Measurements from ENCODE around the gene CDC34. TPM values are rescaled to one million over a fixed set of nuclear protein-coding genes. Genes with fewer than 3 reads are reported as not detected.

CDC34 gene
- total RNA-seq, 6 experiments from 2014 or later, result 44.8 to 81.8 (median 49.5) TPM

DNA sequence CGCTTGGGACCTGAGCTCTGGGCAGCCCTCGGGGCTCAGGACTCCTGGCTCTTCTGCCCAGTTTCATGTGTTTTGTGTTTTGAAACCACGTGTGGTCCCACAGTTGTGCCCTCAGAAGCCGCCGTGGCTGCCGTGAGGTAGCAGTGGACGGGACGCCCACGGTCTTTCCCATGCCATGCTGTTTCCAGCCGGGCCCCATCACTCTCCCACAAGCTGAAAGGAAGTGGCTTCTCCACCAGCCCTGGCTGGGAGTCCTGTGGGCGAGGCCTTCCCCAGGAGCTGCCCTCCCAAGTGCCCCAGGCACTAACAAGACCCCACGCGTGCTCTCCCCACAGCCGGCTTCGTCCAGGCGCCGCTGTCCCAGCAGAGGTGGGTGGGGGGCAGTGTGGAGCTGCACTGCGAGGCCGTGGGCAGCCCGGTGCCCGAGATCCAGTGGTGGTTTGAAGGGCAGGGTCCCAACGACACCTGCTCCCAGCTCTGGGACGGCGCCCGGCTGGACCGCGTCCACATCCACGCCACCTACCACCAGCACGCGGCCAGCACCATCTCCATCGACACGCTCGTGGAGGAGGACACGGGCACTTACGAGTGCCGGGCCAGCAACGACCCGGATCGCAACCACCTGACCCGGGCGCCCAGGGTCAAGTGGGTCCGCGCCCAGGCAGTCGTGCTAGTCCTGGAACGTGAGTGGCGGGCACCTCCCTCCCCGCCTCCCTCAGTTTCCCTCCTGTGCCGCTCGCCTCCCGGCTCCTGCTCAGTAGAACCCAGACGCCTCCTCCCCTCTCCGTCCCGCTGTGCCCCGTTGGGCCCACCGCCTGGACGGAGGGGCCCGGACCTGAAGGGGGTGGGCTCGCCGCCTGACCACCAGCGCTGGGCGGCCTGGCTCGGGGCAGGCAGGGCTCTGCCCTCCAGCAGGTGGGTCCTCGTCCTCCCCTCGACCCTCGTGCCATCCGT lies 46.2 kb downstream of the CDC34 start:
- H3K9me3 ChIP-seq, result no peaks in the 10 kb centered on the region
- peaks cover 0 to 22% (median 10%) of the 10 kb centered on the region in 4 donors for H3K36me3 ChIP-seq
- no peak overlapping the region for H3K4me3 ChIP-seq
- no peak for TF ChIP-seq POLR2A (IDR thresholded peaks at IDR 0.05)
- TF ChIP-seq, protein P1, sequence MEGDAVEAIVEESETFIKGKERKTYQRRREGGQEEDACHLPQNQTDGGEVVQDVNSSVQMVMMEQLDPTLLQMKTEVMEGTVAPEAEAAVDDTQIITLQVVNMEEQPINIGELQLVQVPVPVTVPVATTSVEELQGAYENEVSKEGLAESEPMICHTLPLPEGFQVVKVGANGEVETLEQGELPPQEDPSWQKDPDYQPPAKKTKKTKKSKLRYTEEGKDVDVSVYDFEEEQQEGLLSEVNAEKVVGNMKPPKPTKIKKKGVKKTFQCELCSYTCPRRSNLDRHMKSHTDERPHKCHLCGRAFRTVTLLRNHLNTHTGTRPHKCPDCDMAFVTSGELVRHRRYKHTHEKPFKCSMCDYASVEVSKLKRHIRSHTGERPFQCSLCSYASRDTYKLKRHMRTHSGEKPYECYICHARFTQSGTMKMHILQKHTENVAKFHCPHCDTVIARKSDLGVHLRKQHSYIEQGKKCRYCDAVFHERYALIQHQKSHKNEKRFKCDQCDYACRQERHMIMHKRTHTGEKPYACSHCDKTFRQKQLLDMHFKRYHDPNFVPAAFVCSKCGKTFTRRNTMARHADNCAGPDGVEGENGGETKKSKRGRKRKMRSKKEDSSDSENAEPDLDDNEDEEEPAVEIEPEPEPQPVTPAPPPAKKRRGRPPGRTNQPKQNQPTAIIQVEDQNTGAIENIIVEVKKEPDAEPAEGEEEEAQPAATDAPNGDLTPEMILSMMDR (IDR thresholded peaks at IDR 0.05), result no peak
- WGBS (ENCODE audit: insufficient coverage, low coverage, low lambda C conversion rate, missing lambda C conversion rate), result 86% methylated on average over 16 of the region's 66 CpGs
- no peak overlapping the region for H3K27ac ChIP-seq
- DNase-seq (peak in 2 of 3 donors; percentile 18 to 49), ATAC-seq (no peak)
- peaks cover 0 to 33% (median 14%) of the 10 kb centered on the region in 4 donors for H3K4me1 ChIP-seq
- intact Hi-C loops (cut with DNase I), result no loop called here
- H3K27me3 ChIP-seq, result no peaks in the 10 kb centered on the region

DNA sequence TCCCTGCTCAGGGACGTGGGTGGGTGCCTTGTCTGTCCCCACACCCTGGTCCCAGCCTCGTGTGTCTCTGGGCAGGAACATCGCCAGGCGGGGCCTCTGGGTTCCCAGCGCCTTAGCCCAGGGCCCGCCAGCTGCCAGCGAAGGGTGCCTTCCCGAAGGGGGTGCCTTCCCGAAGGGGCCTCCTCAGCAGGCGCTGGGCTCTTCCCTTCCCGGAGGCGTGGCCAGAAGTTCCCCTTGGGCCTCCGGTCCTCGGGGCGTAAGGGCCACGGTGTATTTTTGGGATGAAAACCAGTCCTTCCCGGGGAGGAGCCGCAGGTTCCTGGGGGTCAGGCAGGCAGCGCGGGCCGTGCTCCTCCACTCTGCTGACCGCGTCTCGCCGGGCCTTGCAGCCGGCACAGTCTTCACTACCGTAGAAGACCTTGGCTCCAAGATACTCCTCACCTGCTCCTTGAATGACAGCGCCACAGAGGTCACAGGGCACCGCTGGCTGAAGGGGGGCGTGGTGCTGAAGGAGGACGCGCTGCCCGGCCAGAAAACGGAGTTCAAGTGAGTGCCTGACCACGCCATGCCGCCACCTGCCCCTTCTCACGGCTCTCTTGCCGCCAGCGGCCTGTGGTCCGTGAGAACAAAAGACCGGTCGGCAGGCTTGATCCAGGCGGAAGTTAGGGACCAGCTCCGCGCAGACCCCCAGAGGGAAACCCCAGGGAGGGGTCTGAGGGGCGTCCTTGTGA lies 47.7 kb downstream of the CDC34 start:
- H3K4me3 ChIP-seq, result no peak overlapping the region
- DNase-seq (peak in 2 of 3 donors; percentile 16 to 52), ATAC-seq (no peak)
- intact Hi-C loops (cut with DNase I), result no loop called here
- H3K27ac ChIP-seq, result no peak overlapping the region
- no peaks in the 10 kb centered on the region for H3K9me3 ChIP-seq
- WGBS (ENCODE audit: insufficient coverage, low coverage, low lambda C conversion rate, missing lambda C conversion rate), result 90% methylated on average over 4 of the region's 46 CpGs
- peaks cover 0 to 21% (median 10%) of the 10 kb centered on the region in 4 donors for H3K4me1 ChIP-seq
- peaks cover 0 to 27% (median 10%) of the 10 kb centered on the region in 4 donors for H3K36me3 ChIP-seq
- no peaks in the 10 kb centered on the region for H3K27me3 ChIP-seq
- TF ChIP-seq, protein P1 (IDR thresholded peaks at IDR 0.05), result no peak
- TF ChIP-seq POLR2A (IDR thresholded peaks at IDR 0.05), result no peak

DNA sequence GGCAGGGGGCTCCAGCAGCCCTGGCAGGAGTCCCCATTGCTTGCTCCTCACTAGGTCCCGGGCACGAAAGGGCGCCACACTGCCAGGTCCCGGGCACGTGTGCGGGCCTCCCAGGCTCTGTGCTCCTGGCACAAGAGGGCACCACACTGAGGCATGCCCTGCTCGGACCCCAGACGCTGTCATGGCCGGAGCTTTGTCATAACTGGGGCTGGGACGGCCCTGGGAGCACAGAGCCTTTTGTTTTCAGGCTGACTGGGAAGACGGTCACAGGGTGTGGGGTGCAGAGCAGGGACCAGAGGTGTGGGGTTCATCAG lies 48.2 kb downstream of the CDC34 start:
- ATAC-seq (no peak), DNase-seq (peak in 1 of 3 donors; percentile 45)
- peaks cover 0 to 27% (median 10%) of the 10 kb centered on the region in 4 donors for H3K36me3 ChIP-seq
- H3K27me3 ChIP-seq, result no peaks in the 10 kb centered on the region
- no CpG with 5 or more reads among the region's 11 CpGs for WGBS (ENCODE audit: insufficient coverage, low coverage, low lambda C conversion rate, missing lambda C conversion rate)
- intact Hi-C loops (cut with DNase I), result no loop called here
- peaks cover 0 to 16% (median 5%) of the 10 kb centered on the region in 4 donors for H3K4me1 ChIP-seq
- H3K9me3 ChIP-seq, result no peaks in the 10 kb centered on the region
- no peak overlapping the region for H3K4me3 ChIP-seq
- no peak overlapping the region for H3K27ac ChIP-seq
- TF ChIP-seq, protein P1 (IDR thresholded peaks at IDR 0.05), result no peak

DNA sequence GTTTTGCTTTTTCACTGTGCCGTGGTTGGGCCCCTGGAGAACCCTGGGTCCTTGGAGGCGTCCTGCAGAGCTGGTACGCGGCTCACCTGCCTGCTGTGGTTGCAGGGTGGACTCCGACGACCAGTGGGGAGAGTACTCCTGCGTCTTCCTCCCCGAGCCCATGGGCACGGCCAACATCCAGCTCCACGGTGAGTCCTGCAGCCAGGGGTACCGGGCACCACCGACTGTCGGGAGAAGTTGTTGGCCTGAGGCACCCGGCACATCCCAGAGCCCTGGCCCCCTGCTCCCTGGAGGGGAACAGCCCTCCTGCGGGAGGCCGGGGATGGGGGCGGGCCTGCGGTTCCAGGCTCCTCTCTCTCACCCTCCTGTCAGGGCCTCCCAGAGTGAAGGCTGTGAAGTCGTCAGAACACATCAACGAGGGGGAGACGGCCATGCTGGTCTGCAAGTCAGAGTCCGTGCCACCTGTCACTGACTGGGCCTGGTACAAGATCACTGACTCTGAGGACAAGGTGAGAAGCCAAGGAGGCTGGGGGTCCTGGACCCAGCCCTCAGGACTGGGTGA lies 48.8 kb downstream of the CDC34 start:
- ATAC-seq (no peak), DNase-seq (peak in 1 of 3 donors; percentile 52)
- no peaks in the 10 kb centered on the region for H3K27me3 ChIP-seq
- H3K27ac ChIP-seq, result no peak overlapping the region
- intact Hi-C loops (cut with DNase I), result no loop called here
- H3K36me3 ChIP-seq, result peaks cover 0 to 27% (median 10%) of the 10 kb centered on the region in 4 donors
- no peak for TF ChIP-seq POLR2A (IDR thresholded peaks at IDR 0.05)
- TF ChIP-seq, protein P1 (IDR thresholded peaks at IDR 0.05), result no peak
- no peaks in the 10 kb centered on the region for H3K9me3 ChIP-seq
- peaks cover 0 to 11% (median 4%) of the 10 kb centered on the region in 4 donors for H3K4me1 ChIP-seq
- H3K4me3 ChIP-seq, result no peak overlapping the region
- 80% methylated on average over 4 of the region's 22 CpGs for WGBS (ENCODE audit: insufficient coverage, low coverage, low lambda C conversion rate, missing lambda C conversion rate)
